Neural cell (in vitro differentiated cells): ENCODE results near the gene CPM. TPM values are rescaled to one million over a fixed set of nuclear protein-coding genes. Genes with fewer than 3 reads are reported as not detected.

Experiments used
- H2AFZ ChIP-seq: fragments of 200-600, 300-800 bp; sonication (generic), shearing (Covaris generic); 2 replicates; pipeline ENCODE4 v1.6.0; 2014; ENCODE audit warnings: low read depth, mild to moderate bottlenecking, antibody characterized with exemption, low read length, moderate library complexity
- H3F3A ChIP-seq: fragments of 200-600 bp; shearing (Covaris generic); 2 replicates; pipeline ENCODE4 v1.6.1; 2016; ENCODE audit warnings: mild to moderate bottlenecking, moderate library complexity, mixed read lengths, antibody characterized with exemption, low read length; ENCODE audit not compliant: insufficient read depth, poor library complexity, severe bottlenecking
- H3K27ac ChIP-seq: fragments of 200-600, 300-800 bp; sonication (generic), shearing (Covaris generic); 2 replicates; pipeline ENCODE4 v1.5.1; 2014; ENCODE audit warnings: mild to moderate bottlenecking, low read length, moderate library complexity
- H3K27me3 ChIP-seq: fragments of 300-800, 200-600 bp; sonication (generic), shearing (Covaris generic); 2 replicates; pipeline ENCODE4 v1.6.0; 2014; ENCODE audit warnings: mild to moderate bottlenecking, low read depth, low read length, moderate library complexity; ENCODE audit not compliant: insufficient read depth
- H3K36me3 ChIP-seq: fragments of 300-800, 200-600 bp; sonication (generic), shearing (Covaris generic); 2 replicates; pipeline ENCODE4 v1.5.1; 2014; ENCODE audit warnings: mild to moderate bottlenecking, antibody characterized with exemption, low read length, moderate library complexity; ENCODE audit not compliant: insufficient read depth
- H3K4me2 ChIP-seq: fragments of 300-800, 200-600 bp; sonication (generic), shearing (Covaris generic); 2 replicates; pipeline ENCODE4 v1.6.0; 2014; ENCODE audit warnings: mild to moderate bottlenecking, low read length
- H3K4me3 ChIP-seq: fragments of 300-800, 200-600 bp; sonication (generic), shearing (Covaris generic); 2 replicates; pipeline ENCODE4 v1.5.1; 2014; ENCODE audit warnings: mild to moderate bottlenecking, low read length, moderate library complexity
- H3K79me2 ChIP-seq: fragments of 200-600 bp; shearing (Covaris generic); replicated peaks from 2 replicates; pipeline ENCODE4 v1.6.0; 2014; ENCODE audit warnings: mild to moderate bottlenecking, low read length, moderate library complexity; ENCODE audit not compliant: insufficient read depth
- H3K9ac ChIP-seq: fragments of 300-800, 200-600 bp; sonication (generic), shearing (Covaris generic); 2 replicates; pipeline ENCODE4 v1.6.1; 2016; ENCODE audit warnings: mild to moderate bottlenecking, low read length, mixed read lengths
- H3K9me2 ChIP-seq: fragments of 200-600 bp; shearing (Covaris generic); 2 replicates; pipeline ENCODE4 v1.6.1; 2016; ENCODE audit warnings: mild to moderate bottlenecking, low read length, mixed read lengths; ENCODE audit not compliant: insufficient read depth
- H3K9me3 ChIP-seq: fragments of 200-600, 300-800 bp; sonication (generic), shearing (Covaris generic); 2 replicates; pipeline ENCODE4 v1.6.1; 2016; ENCODE audit warnings: mild to moderate bottlenecking, mixed run types, low read length, moderate library complexity, mixed read lengths
- H4K20me1 ChIP-seq: fragments of 200-600 bp; shearing (Covaris generic); 2 replicates; pipeline ENCODE4 v1.6.1; 2016; ENCODE audit warnings: mild to moderate bottlenecking, mixed run types; ENCODE audit not compliant: insufficient read depth
- CTCF ChIP-seq: fragments of 450-650 bp; IDR thresholded peaks from 2 replicates; pipeline ENCODE4 v1.5.1; 2014; ENCODE audit warnings: antibody characterized with exemption, mild to moderate bottlenecking, moderate library complexity; ENCODE audit not compliant: poor library complexity, severe bottlenecking
- EP300 ChIP-seq: fragments of 450-650 bp; conservative IDR thresholded peaks from 2 replicates; pipeline ENCODE4 v1.6.1; 2014; ENCODE audit warnings: antibody characterized with exemption, mild to moderate bottlenecking, moderate library complexity; ENCODE audit not compliant: poor library complexity, severe bottlenecking
- EZH2 ChIP-seq: fragments of 200-600, 300-800 bp; shearing (Covaris generic), sonication (generic); IDR thresholded peaks from 2 replicates; pipeline ENCODE4 v1.6.1; 2014; ENCODE audit warnings: antibody characterized with exemption, low read length, borderline replicate concordance, mild to moderate bottlenecking; ENCODE audit not compliant: insufficient read depth, poor library complexity, severe bottlenecking
- MXI1 ChIP-seq: fragments of 450-650 bp; conservative IDR thresholded peaks from 2 replicates; pipeline ENCODE4 v1.6.1; 2014; ENCODE audit warnings: antibody characterized with exemption, mild to moderate bottlenecking; ENCODE audit not compliant: poor library complexity, severe bottlenecking
- POLR2AphosphoS5 ChIP-seq: IDR thresholded peaks from 2 replicates; pipeline ENCODE4 v1.6.1; 2012
- RAD21 ChIP-seq: fragments of 450-650 bp; conservative IDR thresholded peaks from 2 replicates; pipeline ENCODE4 v1.6.1; 2014; ENCODE audit warnings: antibody characterized with exemption, mild to moderate bottlenecking, moderate library complexity
- REST ChIP-seq: IDR thresholded peaks from 2 replicates; pipeline ENCODE4 v1.6.1; 2012; ENCODE audit warnings: borderline replicate concordance
- SMC3 ChIP-seq: fragments of 450-650 bp; conservative IDR thresholded peaks from 2 replicates; pipeline ENCODE4 v1.6.1; 2014; ENCODE audit warnings: antibody characterized with exemption, mild to moderate bottlenecking, moderate library complexity; ENCODE audit not compliant: poor library complexity
- TAF1 ChIP-seq: IDR thresholded peaks from 2 replicates; pipeline ENCODE4 v1.6.1; 2012; ENCODE audit warnings: low read depth
- polyA plus RNA-seq: library from polyadenylated mRNA; depleted of rRNA; stranded (reverse); fragments of >200 nt; gene quantifications from 2 replicates; pipeline ENCODE4 v1.2.3, GENCODE V29; 2014

Gene CPM
- polyA plus RNA-seq, 1 donor from 2014 or later: not detected

GRCh38 chr12:68905733-68906132 is 27.2 kb downstream of the CPM start:
- H3K4me2 ChIP-seq: no peak overlapping the region
- no peak overlapping the region for H3K9ac ChIP-seq
- no peaks in the 10 kb centered on the region for H3K9me3 ChIP-seq

GRCh38 chr12:68904351-68904962 is 28.5 kb downstream of the CPM start:
- H3K36me3 ChIP-seq: no peaks in the 10 kb centered on the region
- H3K27ac ChIP-seq: no peak overlapping the region
- no peaks in the 10 kb centered on the region for H3K9me2 ChIP-seq
- no peak for TF ChIP-seq REST
- TF ChIP-seq TAF1: no peak
- TF ChIP-seq EZH2: no peak
- TF ChIP-seq SMC3: no peak
- no peak for TF ChIP-seq MXI1
- TF ChIP-seq RAD21: no peak
- no peak for TF ChIP-seq POLR2AphosphoS5

More at GRCh38 chr12:68905733-68906132, 27.2 kb downstream of the CPM start:
- no peaks in the 10 kb centered on the region for H3K9me2 ChIP-seq
- H3K79me2 ChIP-seq: no peaks in the 10 kb centered on the region
- H3K4me3 ChIP-seq: no peak overlapping the region
- H3K27ac ChIP-seq: no peak overlapping the region
- H4K20me1 ChIP-seq: no peaks in the 10 kb centered on the region
- H2AFZ ChIP-seq: no peak overlapping the region
- H3K27me3 ChIP-seq: no peaks in the 10 kb centered on the region
- no peaks in the 10 kb centered on the region for H3K36me3 ChIP-seq
- TF ChIP-seq SMC3 (no peak), EZH2 (no peak), TAF1 (no peak), POLR2AphosphoS5 (no peak), CTCF (no peak), MXI1 (no peak), REST (no peak), EP300 (no peak), RAD21 (no peak)
- H3F3A ChIP-seq: no peaks in the 10 kb centered on the region

More at GRCh38 chr12:68904351-68904962, 28.5 kb downstream of the CPM start:
- Histone ChIP-seq H4K20me1 (no peaks in the 10 kb centered on the region), H3K4me2 (no peak overlapping the region), H2AFZ (no peak overlapping the region), H3K9me3 (no peaks in the 10 kb centered on the region), H3F3A (no peaks in the 10 kb centered on the region), H3K79me2 (no peaks in the 10 kb centered on the region), H3K27me3 (no peaks in the 10 kb centered on the region), H3K4me3 (no peak overlapping the region), H3K9ac (no peak overlapping the region)
